ENCODE measurements around the gene MYBPC3.

The MYBPC3 gene

DNA sequence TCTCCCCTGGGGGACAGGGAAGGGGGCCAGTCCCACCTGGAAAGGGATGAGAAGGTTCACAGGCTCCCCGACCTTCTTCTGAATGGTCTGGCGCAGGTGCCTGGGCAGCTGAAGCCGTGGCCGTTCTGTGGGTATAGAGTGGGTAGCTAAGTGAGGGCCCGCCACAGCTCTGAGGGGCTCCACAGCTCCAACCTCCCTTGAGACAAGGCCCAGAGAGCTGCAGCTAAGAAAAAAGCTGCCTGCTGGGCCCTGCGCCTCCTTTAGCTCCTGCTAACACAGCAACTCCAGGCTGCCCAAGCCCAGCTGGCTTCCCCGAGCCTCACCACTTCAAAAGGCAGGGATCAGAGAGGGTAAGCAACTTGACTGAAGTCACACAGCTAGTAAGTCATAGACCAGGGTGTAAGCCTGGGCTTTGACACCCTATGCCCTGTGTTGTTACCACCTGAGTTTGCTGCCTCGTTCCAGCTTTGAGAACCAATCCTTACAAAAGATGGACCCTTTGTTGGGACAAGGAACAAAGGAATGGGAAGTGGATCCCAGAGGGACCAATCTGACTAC, 18.5 kb downstream of the MYBPC3 start:
- TF ChIP-seq, protein P1, sequence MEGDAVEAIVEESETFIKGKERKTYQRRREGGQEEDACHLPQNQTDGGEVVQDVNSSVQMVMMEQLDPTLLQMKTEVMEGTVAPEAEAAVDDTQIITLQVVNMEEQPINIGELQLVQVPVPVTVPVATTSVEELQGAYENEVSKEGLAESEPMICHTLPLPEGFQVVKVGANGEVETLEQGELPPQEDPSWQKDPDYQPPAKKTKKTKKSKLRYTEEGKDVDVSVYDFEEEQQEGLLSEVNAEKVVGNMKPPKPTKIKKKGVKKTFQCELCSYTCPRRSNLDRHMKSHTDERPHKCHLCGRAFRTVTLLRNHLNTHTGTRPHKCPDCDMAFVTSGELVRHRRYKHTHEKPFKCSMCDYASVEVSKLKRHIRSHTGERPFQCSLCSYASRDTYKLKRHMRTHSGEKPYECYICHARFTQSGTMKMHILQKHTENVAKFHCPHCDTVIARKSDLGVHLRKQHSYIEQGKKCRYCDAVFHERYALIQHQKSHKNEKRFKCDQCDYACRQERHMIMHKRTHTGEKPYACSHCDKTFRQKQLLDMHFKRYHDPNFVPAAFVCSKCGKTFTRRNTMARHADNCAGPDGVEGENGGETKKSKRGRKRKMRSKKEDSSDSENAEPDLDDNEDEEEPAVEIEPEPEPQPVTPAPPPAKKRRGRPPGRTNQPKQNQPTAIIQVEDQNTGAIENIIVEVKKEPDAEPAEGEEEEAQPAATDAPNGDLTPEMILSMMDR (IDR thresholded peaks at IDR 0.05; ENCODE audit: low read depth, low read length): no peak
- no peak overlapping the region for H3K4me3 ChIP-seq (replicated peaks in 1 of 2; ENCODE audit: low read depth in 2 of 2, low read length in 2 of 2)
- no peak for DNase-seq (ENCODE audit: low read depth in 2 of 2)

DNA sequence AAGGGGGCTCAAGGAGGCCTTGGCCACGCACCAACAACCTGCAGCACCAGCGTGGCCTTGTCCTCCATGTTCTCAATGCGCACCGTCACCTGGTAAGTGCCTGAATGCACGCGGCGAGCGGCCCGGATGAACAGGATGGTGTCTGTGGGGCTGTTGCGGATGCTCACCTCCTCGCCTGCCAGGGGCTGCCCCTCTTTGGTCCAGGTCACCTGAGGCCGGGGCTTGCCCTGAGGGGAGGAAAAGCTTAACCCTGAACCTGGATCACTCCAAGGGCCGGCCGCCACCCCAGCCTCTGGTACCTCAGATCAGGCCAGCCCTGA, 19.0 kb downstream of the MYBPC3 start:
- DNase-seq (ENCODE audit: low read depth in 2 of 2): no peak
- TF ChIP-seq, protein P1 (IDR thresholded peaks at IDR 0.05; ENCODE audit: low read depth, low read length): no peak
- H3K4me3 ChIP-seq (replicated peaks in 1 of 2; ENCODE audit: low read depth in 2 of 2, low read length in 2 of 2): no peak overlapping the region

- TF ChIP-seq, protein P1 (IDR thresholded peaks at IDR 0.05; ENCODE audit: low read depth, low read length): no peak
- no peak overlapping the region for H3K4me3 ChIP-seq (replicated peaks in 1 of 2; ENCODE audit: low read depth in 2 of 2, low read length in 2 of 2)
- no peak for DNase-seq (ENCODE audit: low read depth in 2 of 2)
Measured at GRCh38 chr11:47332791-47333525, 19.5 kb downstream of the MYBPC3 start.

GRCh38 chr11:47332303-47332711, 20.2 kb downstream of the MYBPC3 start:
- DNase-seq (ENCODE audit: low read depth in 2 of 2): no peak
- no peak overlapping the region for H3K4me3 ChIP-seq (replicated peaks in 1 of 2; ENCODE audit: low read depth in 2 of 2, low read length in 2 of 2)
- TF ChIP-seq, protein P1 (IDR thresholded peaks at IDR 0.05; ENCODE audit: low read depth, low read length): no peak

- no peak overlapping the region for H3K4me3 ChIP-seq (replicated peaks in 1 of 2; ENCODE audit: low read depth in 2 of 2, low read length in 2 of 2)
- no peak for DNase-seq (ENCODE audit: low read depth in 2 of 2)
- TF ChIP-seq, protein P1 (IDR thresholded peaks at IDR 0.05; ENCODE audit: low read depth, low read length): no peak
Measured at GRCh38 chr11:47331454-47332302, 20.8 kb downstream of the MYBPC3 start.

DNA sequence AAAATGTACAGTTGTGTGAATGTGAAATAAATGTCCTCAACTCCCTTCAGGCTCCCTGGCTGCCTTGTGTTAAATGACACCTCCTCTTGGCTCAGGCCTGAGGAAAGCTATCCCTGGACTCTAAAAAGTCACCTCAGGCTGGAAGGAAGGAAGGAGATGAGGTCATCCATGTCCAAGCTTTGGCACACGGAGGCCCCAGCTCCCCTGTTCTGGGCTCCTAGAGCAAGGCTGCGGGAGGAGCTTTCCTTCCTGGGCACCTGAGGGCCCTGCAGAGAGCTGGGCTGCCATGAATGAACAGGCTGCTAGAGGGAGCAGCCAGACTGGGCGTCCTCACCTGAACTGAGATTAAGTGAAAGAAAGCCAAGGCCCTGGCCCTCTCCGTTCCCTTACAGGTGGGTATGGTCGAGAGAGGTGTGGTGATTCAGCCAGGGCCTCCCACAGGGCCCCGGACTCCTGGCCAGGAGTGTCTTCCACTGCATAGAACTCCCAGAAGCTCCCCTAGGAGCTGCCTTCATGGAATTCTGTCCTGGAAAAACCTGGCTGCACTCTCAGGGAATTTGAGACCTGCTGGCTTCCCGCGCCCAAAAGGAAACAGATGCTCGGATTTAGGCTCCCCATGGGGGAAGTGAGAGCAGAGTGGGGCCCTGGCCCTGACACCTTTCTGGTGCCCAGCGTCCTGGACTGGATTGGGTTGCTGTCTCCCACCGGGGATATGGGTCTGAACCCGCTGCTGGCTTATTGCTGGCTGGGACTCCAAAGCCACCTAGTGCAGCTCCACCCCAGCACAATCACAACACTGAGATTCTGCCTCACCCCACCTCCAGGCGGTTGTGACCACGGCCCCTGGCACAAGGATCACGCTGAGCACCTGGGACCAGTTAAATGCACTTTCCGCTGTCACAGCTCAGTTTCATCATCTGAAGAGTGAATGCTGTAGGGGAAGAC, 22.2 kb downstream of the MYBPC3 start:
- DNase-seq (ENCODE audit: low read depth in 2 of 2): peak; percentile 21 to 22
- no peak overlapping the region for H3K4me3 ChIP-seq (replicated peaks in 1 of 2; ENCODE audit: low read depth in 2 of 2, low read length in 2 of 2)
- TF ChIP-seq, protein P1 (IDR thresholded peaks at IDR 0.05; ENCODE audit: low read depth, low read length): no peak
